ENCODE data around the gene DCPS.
A peak's percentile ranks its signal among the peaks of the same experiment; 100 is the strongest.
"Not testable (repeated sequence)": the region's sequence is repeated elsewhere in the genome, so short reads cannot be mapped to it uniquely, and the experiment has no call there.

The DCPS gene

GRCh38 chr11:126307706-126308105, 3.8 kb downstream of the DCPS start:
- no peaks in the 10 kb centered on the region for H3K9me3 Mint-ChIP-seq
- H3K4me3 Mint-ChIP-seq, result no peak overlapping the region
- H3K36me3 Mint-ChIP-seq (ENCODE audit: low read depth), result peaks cover 34% of the 10 kb centered on the region
- intact Hi-C loops (cut with micrococcal nuclease), result no loop called here
- no peak overlapping the region for H3K27ac Mint-ChIP-seq
- H3K4me1 Mint-ChIP-seq (ENCODE audit: low read depth), result peaks cover 60% of the 10 kb centered on the region
- H3K27me3 Mint-ChIP-seq, result no peaks in the 10 kb centered on the region

- no peaks in the 10 kb centered on the region for H3K27me3 Mint-ChIP-seq
- H3K4me1 Mint-ChIP-seq (ENCODE audit: low read depth), result peaks cover 62% of the 10 kb centered on the region
- H3K36me3 Mint-ChIP-seq (ENCODE audit: low read depth), result peaks cover 34% of the 10 kb centered on the region
Observed at GRCh38 chr11:126308271-126308671, 4.4 kb downstream of the DCPS start.

GRCh38 chr11:126308771-126309170, 4.9 kb downstream of the DCPS start:
- Mint-ChIP-seq H3K36me3 (ENCODE audit: low read depth) (peaks cover 31% of the 10 kb centered on the region), H3K4me1 (ENCODE audit: low read depth) (peaks cover 62% of the 10 kb centered on the region)
- H3K27ac Mint-ChIP-seq; H3K9me3 Mint-ChIP-seq; H3K4me3 Mint-ChIP-seq; intact Hi-C loops (cut with micrococcal nuclease); H3K27me3 Mint-ChIP-seq: not testable (repeated sequence)

More at GRCh38 chr11:126308271-126308671, 4.4 kb downstream of the DCPS start:
- no peak overlapping the region for H3K27ac Mint-ChIP-seq
- no peak overlapping the region for H3K4me3 Mint-ChIP-seq
- intact Hi-C loops (cut with micrococcal nuclease), result no loop called here
- H3K9me3 Mint-ChIP-seq, result no peaks in the 10 kb centered on the region

GRCh38 chr11:126310200-126310991, 6.5 kb downstream of the DCPS start:
- H3K4me3 Mint-ChIP-seq, result no peak overlapping the region
- intact Hi-C loops (cut with micrococcal nuclease), result loop anchor here (1.0 to 5.0 kb wide), 5 partner anchors 47 to 680 kb away; partner anchors contain the start of gene ST3GAL4
- H3K27me3 Mint-ChIP-seq, result no peaks in the 10 kb centered on the region
- H3K27ac Mint-ChIP-seq, result no peak overlapping the region
- no peaks in the 10 kb centered on the region for H3K9me3 Mint-ChIP-seq
- peaks cover 60% of the 10 kb centered on the region for H3K4me1 Mint-ChIP-seq (ENCODE audit: low read depth)
- H3K36me3 Mint-ChIP-seq (ENCODE audit: low read depth), result peaks cover 26% of the 10 kb centered on the region

- Mint-ChIP-seq H3K4me1 (ENCODE audit: low read depth) (peaks cover 54% of the 10 kb centered on the region), H3K27ac (peak overlapping the region; percentile 33), H3K27me3 (no peaks in the 10 kb centered on the region), H3K9me3 (no peaks in the 10 kb centered on the region), H3K4me3 (no peak overlapping the region), H3K36me3 (ENCODE audit: low read depth) (peaks cover 29% of the 10 kb centered on the region)
- intact Hi-C loops (cut with micrococcal nuclease), result loop anchor here (1.0 to 5.0 kb wide), 5 partner anchors 46 to 680 kb away; partner anchors contain the start of gene ST3GAL4
Observed at GRCh38 chr11:126310992-126311310, 7.1 kb downstream of the DCPS start.

- intact Hi-C loops (cut with micrococcal nuclease), result loop anchor here (2.0 to 5.0 kb wide), 3 partner anchors 46 to 679 kb away; partner anchors contain the start of gene ST3GAL4
- Mint-ChIP-seq H3K27ac (peak overlapping the region; percentile 33), H3K4me3 (no peak overlapping the region), H3K4me1 (ENCODE audit: low read depth) (peaks cover 53% of the 10 kb centered on the region), H3K36me3 (ENCODE audit: low read depth) (peaks cover 33% of the 10 kb centered on the region), H3K27me3 (no peaks in the 10 kb centered on the region), H3K9me3 (no peaks in the 10 kb centered on the region)
Observed at GRCh38 chr11:126311401-126312291, 7.8 kb downstream of the DCPS start.

GRCh38 chr11:126312961-126313360, 9.1 kb downstream of the DCPS start:
- intact Hi-C loops (cut with micrococcal nuclease), result loop anchor here (5.0 kb wide), 1 partner anchor 44 kb away; the partner anchor contains the start of gene ST3GAL4
- peaks cover 27% of the 10 kb centered on the region for H3K36me3 Mint-ChIP-seq (ENCODE audit: low read depth)

GRCh38 chr11:126313826-126314225, 10.0 kb downstream of the DCPS start:
- no peak overlapping the region for H3K27ac Mint-ChIP-seq
- peaks cover 23% of the 10 kb centered on the region for H3K36me3 Mint-ChIP-seq (ENCODE audit: low read depth)
- H3K4me1 Mint-ChIP-seq (ENCODE audit: low read depth), result peaks cover 67% of the 10 kb centered on the region
- intact Hi-C loops (cut with micrococcal nuclease), result loop anchor here (5.0 kb wide), 1 partner anchor 43 kb away; the partner anchor contains the start of gene ST3GAL4
- H3K9me3 Mint-ChIP-seq, result no peaks in the 10 kb centered on the region
- H3K4me3 Mint-ChIP-seq, result no peak overlapping the region
- H3K27me3 Mint-ChIP-seq, result no peaks in the 10 kb centered on the region

More at GRCh38 chr11:126312961-126313360, 9.1 kb downstream of the DCPS start:
- Mint-ChIP-seq H3K4me3 (no peak overlapping the region), H3K9me3 (no peaks in the 10 kb centered on the region), H3K4me1 (ENCODE audit: low read depth) (peaks cover 58% of the 10 kb centered on the region), H3K27ac (peak overlapping the region; percentile 51), H3K27me3 (no peaks in the 10 kb centered on the region)

DNA sequence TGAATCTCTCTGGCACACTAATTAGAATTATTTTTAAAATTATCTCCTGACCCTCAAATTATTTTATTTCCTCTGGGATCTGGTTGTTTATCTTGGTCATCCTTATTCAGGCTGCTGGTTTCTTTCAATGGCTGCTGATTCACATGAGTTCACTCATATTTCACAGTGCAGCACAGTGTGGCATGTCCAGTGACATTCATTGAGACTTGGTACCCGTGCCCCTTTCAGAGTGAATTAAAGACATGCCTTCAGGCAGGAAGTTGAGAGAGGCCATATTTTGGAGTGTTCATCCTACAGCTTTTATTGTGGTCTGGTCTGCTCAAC, 13.5 kb downstream of the DCPS start:
- intact Hi-C loops (cut with micrococcal nuclease), result no loop called here
- Mint-ChIP-seq H3K9me3 (no peaks in the 10 kb centered on the region), H3K36me3 (ENCODE audit: low read depth) (peaks cover 26% of the 10 kb centered on the region), H3K27ac (peak overlapping the region; percentile 78), H3K4me1 (ENCODE audit: low read depth) (peaks cover 66% of the 10 kb centered on the region), H3K4me3 (no peak overlapping the region), H3K27me3 (no peaks in the 10 kb centered on the region)

- Mint-ChIP-seq H3K9me3 (no peaks in the 10 kb centered on the region), H3K4me1 (ENCODE audit: low read depth) (peaks cover 61% of the 10 kb centered on the region), H3K4me3 (peak overlapping the region; percentile 50)
Observed at GRCh38 chr11:126317756-126318573, 14.1 kb downstream of the DCPS start.

DNA sequence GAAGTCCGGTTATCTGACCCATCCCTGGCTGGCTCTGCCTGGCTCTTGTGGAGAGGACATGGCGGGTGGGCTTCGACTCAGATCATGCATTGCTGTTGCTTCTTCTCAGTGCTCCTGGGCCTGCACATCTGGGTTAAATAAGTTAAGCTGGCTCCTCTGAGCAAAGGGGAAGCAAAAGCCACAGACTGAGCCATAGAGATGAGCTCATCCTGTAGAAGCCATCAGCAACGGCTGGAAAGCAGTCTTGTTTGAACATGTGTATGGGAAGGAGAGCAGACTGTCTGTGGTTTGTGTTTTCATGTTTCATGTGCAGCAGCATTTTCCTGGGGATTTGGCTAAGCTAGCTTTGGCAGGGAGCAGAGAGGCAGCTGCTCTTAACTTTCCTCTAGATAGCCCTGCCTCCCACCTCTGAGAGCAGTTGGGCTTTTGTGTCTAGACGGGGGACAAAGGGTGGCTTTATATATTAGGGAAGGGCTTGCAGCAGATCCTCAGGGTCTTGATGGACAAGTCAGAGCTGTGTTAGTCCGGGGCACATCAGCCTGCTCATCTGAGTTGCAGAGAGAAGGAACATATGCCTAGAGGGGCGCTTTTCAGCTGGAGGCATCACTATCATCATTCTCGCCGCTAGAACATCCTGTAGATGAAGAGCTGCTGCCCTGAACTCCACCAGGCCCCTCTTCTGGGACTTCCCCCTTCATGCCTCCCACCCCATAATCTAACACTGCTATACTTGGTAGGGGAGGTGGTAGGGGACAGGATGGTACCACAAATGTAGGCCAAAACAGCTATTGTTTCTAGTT, 14.9 kb downstream of the DCPS start:
- Mint-ChIP-seq H3K4me1 (ENCODE audit: low read depth) (peaks cover 53% of the 10 kb centered on the region), H3K36me3 (ENCODE audit: low read depth) (peaks cover 30% of the 10 kb centered on the region)

More at GRCh38 chr11:126317756-126318573, 14.1 kb downstream of the DCPS start:
- Mint-ChIP-seq H3K27me3 (no peaks in the 10 kb centered on the region), H3K36me3 (ENCODE audit: low read depth) (peaks cover 26% of the 10 kb centered on the region), H3K27ac (peak overlapping the region; percentile 78)
- intact Hi-C loops (cut with micrococcal nuclease), result no loop called here

GRCh38 chr11:126319374-126319740, 15.5 kb downstream of the DCPS start:
- Mint-ChIP-seq H3K9me3 (no peaks in the 10 kb centered on the region), H3K27me3 (no peaks in the 10 kb centered on the region), H3K4me3 (no peak overlapping the region), H3K27ac (peak overlapping the region; percentile 78), H3K36me3 (ENCODE audit: low read depth) (peaks cover 32% of the 10 kb centered on the region), H3K4me1 (ENCODE audit: low read depth) (peaks cover 48% of the 10 kb centered on the region)
- intact Hi-C loops (cut with micrococcal nuclease), result no loop called here

More for the DNA sequence above, 14.9 kb downstream of the DCPS start:
- intact Hi-C loops (cut with micrococcal nuclease), result no loop called here
- Mint-ChIP-seq H3K4me3 (peak overlapping the region; percentile 50), H3K9me3 (no peaks in the 10 kb centered on the region), H3K27ac (peak overlapping the region; percentile 78), H3K27me3 (no peaks in the 10 kb centered on the region)

DNA sequence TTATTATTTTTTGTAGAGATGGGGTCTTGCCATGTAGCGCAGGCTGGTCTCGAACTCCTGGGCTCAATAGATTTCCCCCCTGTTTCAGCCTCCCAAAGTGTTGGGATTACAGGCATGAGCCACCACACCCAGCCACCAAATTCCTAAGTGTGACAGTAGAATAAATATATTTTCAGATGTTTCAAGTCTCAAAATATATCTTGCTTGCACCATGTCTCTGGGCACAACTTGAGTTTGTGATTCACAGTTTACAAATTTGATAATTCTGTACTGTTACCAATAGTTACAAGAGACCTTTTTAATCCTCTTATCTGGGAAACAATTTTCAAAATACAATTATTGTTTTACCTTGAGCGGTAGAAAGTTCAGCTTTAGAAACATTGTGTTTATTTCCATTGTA, 19.1 kb downstream of the DCPS start:
- Mint-ChIP-seq H3K27me3 (no peaks in the 10 kb centered on the region), H3K4me3 (no peak overlapping the region), H3K4me1 (ENCODE audit: low read depth) (peaks cover 31% of the 10 kb centered on the region), H3K36me3 (ENCODE audit: low read depth) (peaks cover 31% of the 10 kb centered on the region), H3K27ac (no peak overlapping the region), H3K9me3 (no peaks in the 10 kb centered on the region)
- intact Hi-C loops (cut with micrococcal nuclease), result no loop called here
